Ascending aorta (tissue), 2 donors: ENCODE data around the gene MCRIP2. TPM values are rescaled to one million over a fixed set of nuclear protein-coding genes. Genes with fewer than 3 reads are reported as not detected.

ENCODE experiments used
- DNase-seq, 2 donors: peaks; one replicate each; pipeline ENCODE4 v3.0.0-alpha.2; 2019; ENCODE audit warnings: low spot score in 2 of 2
- H3K27ac ChIP-seq, 2 donors: fragments of 200-600 bp; sonication (generic); one replicate each; pipeline ENCODE4 v1.5.1; 2016 to 2017; ENCODE audit warnings: mild to moderate bottlenecking in 1 of 2
- H3K27me3 ChIP-seq: fragments of 200-600 bp; sonication (generic); one replicate; pipeline ENCODE4 v1.5.1; 2017
- H3K36me3 ChIP-seq, 2 donors: fragments of 200-600 bp; sonication (generic); one replicate each; pipeline ENCODE4 v1.5.1; 2016
- H3K4me1 ChIP-seq, 2 donors: fragments of 200-600 bp; sonication (generic); one replicate each; pipeline ENCODE4 v1.5.1; 2016 to 2017; ENCODE audit warnings: mild to moderate bottlenecking in 1 of 2
- H3K4me3 ChIP-seq, 2 donors: fragments of 200-600 bp; sonication (generic); one replicate each; pipeline ENCODE4 v1.5.1; 2016 to 2017; ENCODE audit warnings: mild to moderate bottlenecking in 1 of 2
- H3K9me3 ChIP-seq, 2 donors: fragments of 200-600 bp; sonication (generic); one replicate each; pipeline ENCODE4 v1.5.1; 2016
- intact Hi-C: fragments of 100-400 bp; cut with DNase I; formaldehyde crosslinking; loops from one replicate; pipeline ENCODE4 v1.15.1; 2023
- total RNA-seq: library from RNA; depleted of rRNA; stranded (reverse); fragments of >200 nt; gene quantifications from one replicate; pipeline ENCODE4 v1.1.0, GENCODE V29; 2016
- TF ChIP-seq, protein P1 (sequence below), 3 experiments: fragments of 200-600 bp in 2 of 3; fragments of 450-650 bp in 1 of 3; sonication (generic) in 2 of 3; IDR thresholded peaks; one replicate each; pipeline ENCODE4 v1.5.1; 2016 to 2019; ENCODE audit warnings: antibody characterized with exemption in 3 of 3, mild to moderate bottlenecking in 1 of 3, moderate library complexity in 1 of 3

MCRIP2 gene
- total RNA-seq, 1 donor from 2014 or later, result 92.9 TPM

GRCh38 chr16:620700-621525, 20.7 kb upstream of the MCRIP2 start:
- no peaks in the 10 kb centered on the region for H3K9me3 ChIP-seq
- intact Hi-C loops, result no loop called here
- H3K36me3 ChIP-seq, result peaks cover 5 to 15% of the 10 kb centered on the region in 2 donors
- TF ChIP-seq, protein P1, sequence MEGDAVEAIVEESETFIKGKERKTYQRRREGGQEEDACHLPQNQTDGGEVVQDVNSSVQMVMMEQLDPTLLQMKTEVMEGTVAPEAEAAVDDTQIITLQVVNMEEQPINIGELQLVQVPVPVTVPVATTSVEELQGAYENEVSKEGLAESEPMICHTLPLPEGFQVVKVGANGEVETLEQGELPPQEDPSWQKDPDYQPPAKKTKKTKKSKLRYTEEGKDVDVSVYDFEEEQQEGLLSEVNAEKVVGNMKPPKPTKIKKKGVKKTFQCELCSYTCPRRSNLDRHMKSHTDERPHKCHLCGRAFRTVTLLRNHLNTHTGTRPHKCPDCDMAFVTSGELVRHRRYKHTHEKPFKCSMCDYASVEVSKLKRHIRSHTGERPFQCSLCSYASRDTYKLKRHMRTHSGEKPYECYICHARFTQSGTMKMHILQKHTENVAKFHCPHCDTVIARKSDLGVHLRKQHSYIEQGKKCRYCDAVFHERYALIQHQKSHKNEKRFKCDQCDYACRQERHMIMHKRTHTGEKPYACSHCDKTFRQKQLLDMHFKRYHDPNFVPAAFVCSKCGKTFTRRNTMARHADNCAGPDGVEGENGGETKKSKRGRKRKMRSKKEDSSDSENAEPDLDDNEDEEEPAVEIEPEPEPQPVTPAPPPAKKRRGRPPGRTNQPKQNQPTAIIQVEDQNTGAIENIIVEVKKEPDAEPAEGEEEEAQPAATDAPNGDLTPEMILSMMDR (IDR thresholded peaks at IDR 0.05), result no peak
- DNase-seq, result no peak
- H3K4me1 ChIP-seq, result no peaks in the 10 kb centered on the region
- no peaks in the 10 kb centered on the region for H3K27me3 ChIP-seq
- H3K27ac ChIP-seq, result no peak overlapping the region
- no peak overlapping the region for H3K4me3 ChIP-seq

DNA sequence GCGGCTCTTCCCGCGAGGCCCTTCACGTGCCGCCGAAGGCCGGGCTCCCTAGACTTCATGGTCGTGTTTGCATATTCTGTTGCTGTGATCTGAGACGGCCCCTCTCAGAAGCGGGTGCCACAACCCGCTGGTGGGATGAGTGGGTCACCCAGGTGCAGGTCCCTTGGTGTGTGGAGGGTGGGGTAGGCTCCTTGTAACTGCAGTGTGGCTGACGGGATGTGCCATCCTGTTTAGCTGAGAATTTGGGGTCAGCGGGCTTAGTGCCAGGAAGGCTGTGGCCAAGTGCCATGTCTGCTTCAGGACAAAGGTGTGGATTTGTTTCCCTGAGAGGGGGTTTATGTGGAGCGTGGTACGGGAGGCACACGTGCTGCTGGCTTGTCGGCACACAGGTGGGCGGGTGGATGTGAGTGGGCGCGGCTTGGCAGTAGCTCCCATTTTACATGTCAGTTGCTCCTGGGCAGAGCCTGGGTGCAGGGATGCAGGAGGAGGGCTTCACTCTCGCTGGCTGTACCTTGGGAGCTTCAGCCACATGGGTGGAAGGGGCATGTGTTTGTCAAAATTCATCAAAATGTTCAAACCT, 20.0 kb upstream of the MCRIP2 start:
- no peak overlapping the region for H3K27ac ChIP-seq
- H3K36me3 ChIP-seq, result peaks cover 12 to 22% of the 10 kb centered on the region in 2 donors
- intact Hi-C loops, result no loop called here
- no peaks in the 10 kb centered on the region for H3K4me1 ChIP-seq
- no peak overlapping the region for H3K4me3 ChIP-seq
- H3K9me3 ChIP-seq, result no peaks in the 10 kb centered on the region
- no peaks in the 10 kb centered on the region for H3K27me3 ChIP-seq
- no peak for DNase-seq
- TF ChIP-seq, protein P1 (IDR thresholded peaks at IDR 0.05), result no peak

GRCh38 chr16:622920-623280, 18.7 kb upstream of the MCRIP2 start:
- no peak overlapping the region for H3K4me3 ChIP-seq
- intact Hi-C loops, result no loop called here

GRCh38 chr16:624526-625070, 17.0 kb upstream of the MCRIP2 start:
- Histone ChIP-seq H3K9me3 (no peaks in the 10 kb centered on the region), H3K4me1 (no peaks in the 10 kb centered on the region), H3K27ac (no peak overlapping the region), H3K4me3 (no peak overlapping the region), H3K27me3 (no peaks in the 10 kb centered on the region), H3K36me3 (peaks cover 26 to 39% of the 10 kb centered on the region in 2 donors)
- DNase-seq, result no peak
- TF ChIP-seq, protein P1 (IDR thresholded peaks at IDR 0.05), result no peak
- intact Hi-C loops, result no loop called here

More at GRCh38 chr16:622920-623280, 18.7 kb upstream of the MCRIP2 start:
- Histone ChIP-seq H3K36me3 (peaks cover 21 to 30% of the 10 kb centered on the region in 2 donors), H3K27me3 (no peaks in the 10 kb centered on the region), H3K4me1 (no peaks in the 10 kb centered on the region), H3K27ac (no peak overlapping the region), H3K9me3 (no peaks in the 10 kb centered on the region)
- DNase-seq, result no peak
- TF ChIP-seq, protein P1 (IDR thresholded peaks at IDR 0.05), result no peak

GRCh38 chr16:625117-625976, 16.3 kb upstream of the MCRIP2 start:
- Histone ChIP-seq H3K9me3 (no peaks in the 10 kb centered on the region), H3K27ac (no peak overlapping the region), H3K27me3 (no peaks in the 10 kb centered on the region), H3K4me3 (no peak overlapping the region), H3K4me1 (no peaks in the 10 kb centered on the region), H3K36me3 (peaks cover 26 to 39% of the 10 kb centered on the region in 2 donors)
- TF ChIP-seq, protein P1 (IDR thresholded peaks at IDR 0.05), result no peak
- DNase-seq, result no peak
- intact Hi-C loops, result no loop called here
